Measurements from ENCODE around the gene PRDM2.

The PRDM2 gene

GRCh38 chr1:13797397-13797796 lies 97.4 kb downstream of the PRDM2 start:
- peaks cover 63% of the 10 kb centered on the region for H3K4me1 Mint-ChIP-seq
- H3K36me3 Mint-ChIP-seq (ENCODE audit: insufficient read depth), result peaks cover 17% of the 10 kb centered on the region
- H3K27ac Mint-ChIP-seq (ENCODE audit: low read depth), result no peak overlapping the region
- H3K27me3 Mint-ChIP-seq, result no peaks in the 10 kb centered on the region
- no peak overlapping the region for H3K4me3 Mint-ChIP-seq
- no peaks in the 10 kb centered on the region for H3K9me3 Mint-ChIP-seq
- no peak for DNase-seq (ENCODE audit: low spot score in 2 of 2)
- peak; percentile 49 for ATAC-seq (replicated peaks; ENCODE audit: extremely low read depth, poor library complexity, severe bottlenecking)

GRCh38 chr1:13798120-13798519 lies 98.1 kb downstream of the PRDM2 start:
- DNase-seq (ENCODE audit: low spot score in 2 of 2) (no peak), ATAC-seq (replicated peaks; ENCODE audit: extremely low read depth, poor library complexity, severe bottlenecking) (no peak)
- Mint-ChIP-seq H3K27ac (ENCODE audit: low read depth) (peak overlapping the region; percentile 44), H3K27me3 (no peaks in the 10 kb centered on the region), H3K36me3 (ENCODE audit: insufficient read depth) (peaks cover 14% of the 10 kb centered on the region), H3K4me1 (peaks cover 61% of the 10 kb centered on the region), H3K4me3 (no peak overlapping the region), H3K9me3 (no peaks in the 10 kb centered on the region)

- no peak overlapping the region for H3K27ac Mint-ChIP-seq (ENCODE audit: low read depth)
- H3K36me3 Mint-ChIP-seq (ENCODE audit: insufficient read depth), result peaks cover 10% of the 10 kb centered on the region
- H3K27me3 Mint-ChIP-seq, result no peaks in the 10 kb centered on the region
- no peak overlapping the region for H3K4me3 Mint-ChIP-seq
- DNase-seq (ENCODE audit: low spot score in 2 of 2) (no peak), ATAC-seq (replicated peaks; ENCODE audit: extremely low read depth, poor library complexity, severe bottlenecking) (no peak)
- H3K9me3 Mint-ChIP-seq, result no peaks in the 10 kb centered on the region
- H3K4me1 Mint-ChIP-seq, result peaks cover 49% of the 10 kb centered on the region
These were observed 99.7 kb downstream of the PRDM2 start for GRCh38 chr1:13799502-13800283.

- Mint-ChIP-seq H3K4me1 (peaks cover 45% of the 10 kb centered on the region), H3K36me3 (ENCODE audit: insufficient read depth) (peaks cover 2% of the 10 kb centered on the region), H3K4me3 (no peak overlapping the region), H3K27ac (ENCODE audit: low read depth) (no peak overlapping the region), H3K27me3 (no peaks in the 10 kb centered on the region), H3K9me3 (no peaks in the 10 kb centered on the region)
- ATAC-seq (replicated peaks; ENCODE audit: extremely low read depth, poor library complexity, severe bottlenecking) (no peak), DNase-seq (ENCODE audit: low spot score in 2 of 2) (no peak)
These were observed 101.2 kb downstream of the PRDM2 start for GRCh38 chr1:13801232-13801631.

GRCh38 chr1:13801655-13802486 lies 101.9 kb downstream of the PRDM2 start:
- ATAC-seq (replicated peaks; ENCODE audit: extremely low read depth, poor library complexity, severe bottlenecking) (no peak), DNase-seq (ENCODE audit: low spot score in 2 of 2) (no peak)
- Mint-ChIP-seq H3K27me3 (no peaks in the 10 kb centered on the region), H3K27ac (ENCODE audit: low read depth) (no peak overlapping the region), H3K4me3 (no peak overlapping the region), H3K9me3 (no peaks in the 10 kb centered on the region), H3K36me3 (ENCODE audit: insufficient read depth) (peaks cover 2% of the 10 kb centered on the region), H3K4me1 (peaks cover 47% of the 10 kb centered on the region)

GRCh38 chr1:13802782-13803545 lies 103.0 kb downstream of the PRDM2 start:
- Mint-ChIP-seq H3K4me3 (no peak overlapping the region), H3K27ac (ENCODE audit: low read depth) (no peak overlapping the region), H3K27me3 (no peaks in the 10 kb centered on the region), H3K4me1 (peaks cover 53% of the 10 kb centered on the region), H3K36me3 (ENCODE audit: insufficient read depth) (peaks cover 2% of the 10 kb centered on the region), H3K9me3 (no peaks in the 10 kb centered on the region)
- no peak for DNase-seq (ENCODE audit: low spot score in 2 of 2)
- no peak for ATAC-seq (replicated peaks; ENCODE audit: extremely low read depth, poor library complexity, severe bottlenecking)

GRCh38 chr1:13803546-13804239 lies 103.7 kb downstream of the PRDM2 start:
- Mint-ChIP-seq H3K9me3 (no peaks in the 10 kb centered on the region), H3K27ac (ENCODE audit: low read depth) (no peak overlapping the region), H3K36me3 (ENCODE audit: insufficient read depth) (peaks cover 6% of the 10 kb centered on the region), H3K27me3 (no peaks in the 10 kb centered on the region), H3K4me3 (no peak overlapping the region), H3K4me1 (peaks cover 57% of the 10 kb centered on the region)
- DNase-seq (ENCODE audit: low spot score in 2 of 2), result no peak
- ATAC-seq (replicated peaks; ENCODE audit: extremely low read depth, poor library complexity, severe bottlenecking), result no peak

- peaks cover 63% of the 10 kb centered on the region for H3K4me1 Mint-ChIP-seq
- ATAC-seq (replicated peaks; ENCODE audit: extremely low read depth, poor library complexity, severe bottlenecking) (no peak), DNase-seq (ENCODE audit: low spot score in 2 of 2) (no peak)
- no peaks in the 10 kb centered on the region for H3K27me3 Mint-ChIP-seq
- H3K9me3 Mint-ChIP-seq, result no peaks in the 10 kb centered on the region
- peaks cover 4% of the 10 kb centered on the region for H3K36me3 Mint-ChIP-seq (ENCODE audit: insufficient read depth)
- H3K27ac Mint-ChIP-seq (ENCODE audit: low read depth), result no peak overlapping the region
- no peak overlapping the region for H3K4me3 Mint-ChIP-seq
These were observed 104.2 kb downstream of the PRDM2 start for GRCh38 chr1:13804240-13804633.

- no peaks in the 10 kb centered on the region for H3K9me3 Mint-ChIP-seq
- no peaks in the 10 kb centered on the region for H3K27me3 Mint-ChIP-seq
- no peak for ATAC-seq (replicated peaks; ENCODE audit: extremely low read depth, poor library complexity, severe bottlenecking)
- no peak for DNase-seq (ENCODE audit: low spot score in 2 of 2)
- no peak overlapping the region for H3K27ac Mint-ChIP-seq (ENCODE audit: low read depth)
- peaks cover 67% of the 10 kb centered on the region for H3K4me1 Mint-ChIP-seq
- peaks cover 4% of the 10 kb centered on the region for H3K36me3 Mint-ChIP-seq (ENCODE audit: insufficient read depth)
- H3K4me3 Mint-ChIP-seq, result no peak overlapping the region
These were observed 105.4 kb downstream of the PRDM2 start for GRCh38 chr1:13805431-13805830.

- H3K27ac Mint-ChIP-seq (ENCODE audit: low read depth), result peak overlapping the region; percentile 27
- H3K4me3 Mint-ChIP-seq, result no peak overlapping the region
These were observed 106.1 kb downstream of the PRDM2 start for GRCh38 chr1:13806108-13806507.

GRCh38 chr1:13807209-13807608 lies 107.2 kb downstream of the PRDM2 start:
- Mint-ChIP-seq H3K4me3 (no peak overlapping the region), H3K36me3 (ENCODE audit: insufficient read depth) (peaks cover 6% of the 10 kb centered on the region), H3K27me3 (no peaks in the 10 kb centered on the region), H3K27ac (ENCODE audit: low read depth) (peak overlapping the region; percentile 27), H3K4me1 (peaks cover 68% of the 10 kb centered on the region), H3K9me3 (no peaks in the 10 kb centered on the region)
- ATAC-seq (replicated peaks; ENCODE audit: extremely low read depth, poor library complexity, severe bottlenecking) (no peak), DNase-seq (ENCODE audit: low spot score in 2 of 2) (no peak)

More at GRCh38 chr1:13806108-13806507, 106.1 kb downstream of the PRDM2 start:
- Mint-ChIP-seq H3K9me3 (no peaks in the 10 kb centered on the region), H3K4me1 (peaks cover 66% of the 10 kb centered on the region), H3K36me3 (ENCODE audit: insufficient read depth) (peaks cover 6% of the 10 kb centered on the region), H3K27me3 (no peaks in the 10 kb centered on the region)
- DNase-seq (ENCODE audit: low spot score in 2 of 2) (no peak), ATAC-seq (replicated peaks; ENCODE audit: extremely low read depth, poor library complexity, severe bottlenecking) (no peak)

- Mint-ChIP-seq H3K9me3 (no peaks in the 10 kb centered on the region), H3K36me3 (ENCODE audit: insufficient read depth) (peaks cover 8% of the 10 kb centered on the region), H3K27me3 (no peaks in the 10 kb centered on the region), H3K4me1 (peaks cover 71% of the 10 kb centered on the region), H3K4me3 (no peak overlapping the region), H3K27ac (ENCODE audit: low read depth) (no peak overlapping the region)
- no peak for DNase-seq (ENCODE audit: low spot score in 2 of 2)
- ATAC-seq (replicated peaks; ENCODE audit: extremely low read depth, poor library complexity, severe bottlenecking), result no peak
These were observed 108.7 kb downstream of the PRDM2 start for GRCh38 chr1:13808729-13809131.
